Activated naive CD4-positive, alpha-beta T cell treated with anti-CD3 and anti-CD28 coated beads, Interleukin-2, amount 10 ng/mL, durations not matched to agents 7 days and 5 days (primary cell): Measurements from ENCODE around the gene LARGE1.

Experiments used
- CTCF ChIA-PET: fragments of 350-600 bp; sonication (Branson Sonifier 250); formaldehyde crosslinking; loops from one replicate; lab custom pipeline; 2021; ENCODE audit warnings: antibody characterized with exemption; lab: Charles Lee
- DNase-seq: peaks from one replicate; pipeline ENCODE4 v3.0.0-alpha.2; 2020
- H3K27ac Mint-ChIP-seq: one replicate; pipeline ENCODE4 v1.8.0; 2021; ENCODE audit warnings: mild to moderate bottlenecking, moderate library complexity, mixed read lengths
- H3K27me3 Mint-ChIP-seq: one replicate; pipeline ENCODE4 v1.8.0; 2021; ENCODE audit warnings: mild to moderate bottlenecking, mixed read lengths
- H3K36me3 Mint-ChIP-seq: one replicate; pipeline ENCODE4 v1.8.0; 2021; ENCODE audit warnings: mixed read lengths
- H3K4me1 Mint-ChIP-seq: one replicate; pipeline ENCODE4 v1.8.0; 2021; ENCODE audit warnings: mixed read lengths
- H3K4me3 Mint-ChIP-seq: one replicate; pipeline ENCODE4 v1.8.0; 2021; ENCODE audit warnings: mild to moderate bottlenecking, moderate library complexity, mixed read lengths
- H3K9me3 Mint-ChIP-seq: one replicate; pipeline ENCODE4 v1.8.0; 2021; ENCODE audit warnings: mixed read lengths

The LARGE1 gene

DNA sequence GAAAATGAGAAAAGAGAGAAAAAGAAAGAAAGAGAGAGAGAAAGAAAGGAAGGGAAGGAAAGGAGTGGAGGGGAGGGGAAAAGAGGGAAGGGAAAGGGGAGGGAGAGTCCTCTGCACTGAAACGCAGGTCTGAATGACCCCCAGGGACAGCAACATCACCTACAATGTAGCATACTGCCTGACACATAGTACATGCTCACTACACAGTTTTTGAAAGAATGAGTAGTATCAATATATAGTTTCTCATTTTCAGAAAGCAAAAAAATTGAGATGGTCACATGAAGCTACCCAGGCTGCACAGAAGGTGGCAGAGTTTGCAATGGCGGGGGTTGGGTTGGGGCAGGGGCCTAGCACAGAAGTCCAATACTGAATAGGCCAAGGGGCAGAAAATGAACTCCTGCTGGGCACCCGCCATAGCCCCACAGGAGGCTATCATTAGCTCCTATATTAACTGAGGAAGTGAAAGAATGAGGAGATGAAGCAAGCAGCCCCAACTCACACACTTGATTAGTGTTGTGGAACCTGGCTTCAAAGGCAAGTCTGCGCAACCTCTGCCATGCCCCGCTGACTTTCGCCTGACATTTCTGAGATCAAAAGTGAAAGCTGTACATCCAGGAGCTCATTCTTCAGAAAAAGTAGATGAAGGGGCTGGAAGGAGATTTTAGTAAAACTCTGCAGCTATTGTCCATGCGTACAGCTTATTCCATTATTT is 620.9 kb downstream of the LARGE1 start:
- Mint-ChIP-seq H3K27me3 (no peaks in the 10 kb centered on the region), H3K27ac (no peak overlapping the region), H3K4me1 (no peaks in the 10 kb centered on the region), H3K4me3 (no peak overlapping the region), H3K36me3 (no peaks in the 10 kb centered on the region), H3K9me3 (no peaks in the 10 kb centered on the region)
- CTCF ChIA-PET, result interaction anchor here (0.8 kb wide), 1 partner anchor 9 kb away, joined by 3 read pairs; no protein-coding TSS in a partner anchor
- no peak for DNase-seq

GRCh38 chr22:33296941-33297340 is 623.3 kb downstream of the LARGE1 start:
- Mint-ChIP-seq H3K4me1 (no peaks in the 10 kb centered on the region), H3K27me3 (no peaks in the 10 kb centered on the region), H3K36me3 (no peaks in the 10 kb centered on the region), H3K9me3 (no peaks in the 10 kb centered on the region), H3K27ac (no peak overlapping the region), H3K4me3 (no peak overlapping the region)
- CTCF ChIA-PET, result no interaction called here
- no peak for DNase-seq

DNA sequence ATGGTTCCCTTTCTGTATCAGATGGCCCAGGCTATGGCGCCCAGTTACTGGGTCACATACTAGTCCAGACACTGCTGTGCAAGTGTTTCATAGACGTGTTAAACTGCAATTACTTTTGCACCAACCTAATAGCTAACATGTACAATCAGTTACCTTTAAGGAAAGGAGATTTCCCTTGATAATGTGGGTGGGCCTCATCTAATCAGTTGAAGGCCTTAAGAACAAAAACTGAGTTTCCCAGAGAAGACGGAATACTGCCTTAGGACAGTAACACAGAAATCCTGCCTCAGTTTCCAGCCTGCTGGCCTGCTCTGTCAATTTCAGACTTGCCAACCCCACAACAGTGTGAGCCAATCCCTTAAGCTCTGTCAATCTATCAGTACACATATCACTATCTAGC is 632.2 kb downstream of the LARGE1 start:
- Mint-ChIP-seq H3K36me3 (no peaks in the 10 kb centered on the region), H3K27me3 (no peaks in the 10 kb centered on the region), H3K4me3 (no peak overlapping the region), H3K4me1 (no peaks in the 10 kb centered on the region), H3K27ac (no peak overlapping the region), H3K9me3 (peaks cover 5% of the 10 kb centered on the region)
- no peak for DNase-seq
- CTCF ChIA-PET, result no interaction called here

GRCh38 chr22:33275073-33275443 is 645.2 kb downstream of the LARGE1 start:
- H3K9me3 Mint-ChIP-seq, result no peaks in the 10 kb centered on the region
- H3K27ac Mint-ChIP-seq, result no peak overlapping the region
- CTCF ChIA-PET, result no interaction called here
- no peak for DNase-seq
- no peak overlapping the region for H3K4me3 Mint-ChIP-seq
- no peaks in the 10 kb centered on the region for H3K4me1 Mint-ChIP-seq
- H3K36me3 Mint-ChIP-seq, result no peaks in the 10 kb centered on the region
- H3K27me3 Mint-ChIP-seq, result no peaks in the 10 kb centered on the region

DNA sequence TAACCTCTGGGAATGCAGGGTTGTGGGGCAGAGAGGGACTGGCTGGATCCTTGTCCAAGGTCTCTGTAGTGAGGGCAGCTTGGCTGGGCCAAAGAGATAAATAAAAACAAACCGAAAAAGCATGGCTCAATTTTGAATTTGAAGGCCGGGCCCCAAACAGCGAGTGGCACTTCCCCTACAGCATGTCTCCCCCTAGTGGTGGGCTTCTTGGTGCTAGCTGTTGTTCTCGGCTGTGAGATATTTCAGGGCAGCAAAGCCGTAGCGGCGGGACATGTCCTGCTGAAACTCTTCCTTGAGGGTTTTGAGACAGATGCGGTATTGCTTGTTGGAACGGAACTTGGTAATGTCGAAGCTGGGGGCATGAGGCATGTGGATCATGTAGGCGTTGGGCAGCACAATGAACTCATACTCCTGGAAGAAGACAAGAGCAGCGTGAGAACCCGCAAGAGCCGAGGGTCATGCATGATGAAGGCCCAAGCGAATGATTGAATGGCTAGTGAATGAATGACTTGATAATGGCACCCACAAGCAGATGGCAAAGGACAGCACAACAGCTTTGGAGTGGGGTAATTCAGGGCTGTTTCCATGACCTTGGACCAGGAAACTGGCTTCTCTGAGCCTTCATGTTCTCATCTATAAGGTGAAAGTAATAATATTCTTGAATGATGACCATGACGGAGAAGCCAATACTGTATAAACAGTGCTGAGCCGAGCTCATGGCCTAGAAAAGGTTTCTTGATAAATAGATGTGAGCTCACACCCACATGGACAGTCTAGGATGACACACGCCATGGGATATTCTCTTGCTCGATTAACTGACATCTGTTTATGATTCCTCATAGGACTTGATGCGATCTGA is 645.8 kb downstream of the LARGE1 start:
- DNase-seq, result no peak
- CTCF ChIA-PET, result interaction anchor here (0.8 kb wide), 1 partner anchor 256 kb away, joined by 3 read pairs; no protein-coding TSS in a partner anchor
- H3K27me3 Mint-ChIP-seq, result no peaks in the 10 kb centered on the region
- no peaks in the 10 kb centered on the region for H3K9me3 Mint-ChIP-seq
- H3K36me3 Mint-ChIP-seq, result no peaks in the 10 kb centered on the region
- no peaks in the 10 kb centered on the region for H3K4me1 Mint-ChIP-seq
- no peak overlapping the region for H3K4me3 Mint-ChIP-seq
- no peak overlapping the region for H3K27ac Mint-ChIP-seq

DNA sequence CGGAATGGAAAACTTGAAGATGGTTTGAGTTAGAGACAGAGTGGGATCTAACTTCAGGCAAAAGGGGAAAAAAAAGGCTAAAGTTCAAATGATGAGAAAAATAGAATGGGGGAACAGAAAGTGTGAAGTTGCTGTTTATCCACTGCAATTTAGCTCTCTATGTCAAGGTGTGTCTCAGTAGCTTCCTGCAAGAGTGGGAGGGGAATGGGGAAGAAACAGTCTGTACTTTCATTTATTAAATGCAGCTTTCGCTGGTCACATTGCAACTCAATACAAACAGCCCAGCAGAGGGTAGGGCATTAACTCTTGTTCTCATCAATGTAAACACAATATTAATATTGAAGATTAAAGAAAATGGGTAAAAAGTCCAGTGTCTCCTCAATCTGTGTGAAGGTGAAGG is 647.4 kb downstream of the LARGE1 start:
- CTCF ChIA-PET, result no interaction called here
- no peaks in the 10 kb centered on the region for H3K36me3 Mint-ChIP-seq
- no peaks in the 10 kb centered on the region for H3K4me1 Mint-ChIP-seq
- DNase-seq, result no peak
- H3K4me3 Mint-ChIP-seq, result no peak overlapping the region
- no peaks in the 10 kb centered on the region for H3K27me3 Mint-ChIP-seq
- no peak overlapping the region for H3K27ac Mint-ChIP-seq
- no peaks in the 10 kb centered on the region for H3K9me3 Mint-ChIP-seq

- CTCF ChIA-PET, result no interaction called here
- peaks cover 2% of the 10 kb centered on the region for H3K9me3 Mint-ChIP-seq
- H3K4me3 Mint-ChIP-seq, result no peak overlapping the region
- no peak for DNase-seq
- H3K36me3 Mint-ChIP-seq, result no peaks in the 10 kb centered on the region
- H3K27ac Mint-ChIP-seq, result no peak overlapping the region
- no peaks in the 10 kb centered on the region for H3K4me1 Mint-ChIP-seq
- no peaks in the 10 kb centered on the region for H3K27me3 Mint-ChIP-seq
These were observed 648.1 kb downstream of the LARGE1 start for GRCh38 chr22:33272180-33272579.

GRCh38 chr22:33271390-33272161 is 648.7 kb downstream of the LARGE1 start:
- DNase-seq, result no peak
- CTCF ChIA-PET, result no interaction called here
- Mint-ChIP-seq H3K27ac (no peak overlapping the region), H3K4me1 (no peaks in the 10 kb centered on the region), H3K27me3 (no peaks in the 10 kb centered on the region), H3K36me3 (no peaks in the 10 kb centered on the region), H3K4me3 (no peak overlapping the region), H3K9me3 (peaks cover 2% of the 10 kb centered on the region)

DNA sequence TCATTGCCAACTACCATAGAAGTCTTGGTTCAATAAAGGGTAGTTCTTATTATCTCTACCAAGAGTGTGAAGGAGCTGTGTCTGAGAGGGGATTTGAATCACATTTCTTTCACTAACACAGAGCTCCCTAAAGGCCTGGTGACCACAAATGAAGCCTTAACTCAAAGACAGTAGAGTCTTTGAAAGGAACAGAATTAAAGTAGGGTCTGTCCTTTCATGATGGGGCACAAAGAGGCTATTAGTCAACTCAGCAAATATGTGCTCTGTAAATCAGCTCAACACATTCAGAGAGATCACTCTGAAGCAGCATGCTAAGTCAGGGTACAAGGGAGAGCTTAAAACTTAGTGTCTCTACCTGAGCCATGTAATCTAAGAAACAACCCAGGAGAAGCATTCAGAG is 649.7 kb downstream of the LARGE1 start:
- Mint-ChIP-seq H3K36me3 (no peaks in the 10 kb centered on the region), H3K27ac (no peak overlapping the region), H3K27me3 (no peaks in the 10 kb centered on the region), H3K9me3 (peaks cover 2% of the 10 kb centered on the region), H3K4me3 (no peak overlapping the region), H3K4me1 (no peaks in the 10 kb centered on the region)
- no peak for DNase-seq
- CTCF ChIA-PET, result no interaction called here

- peaks cover 2% of the 10 kb centered on the region for H3K9me3 Mint-ChIP-seq
- no peak overlapping the region for H3K4me3 Mint-ChIP-seq
- no peaks in the 10 kb centered on the region for H3K27me3 Mint-ChIP-seq
- H3K4me1 Mint-ChIP-seq, result no peaks in the 10 kb centered on the region
- DNase-seq, result no peak
- CTCF ChIA-PET, result no interaction called here
- no peak overlapping the region for H3K27ac Mint-ChIP-seq
- H3K36me3 Mint-ChIP-seq, result no peaks in the 10 kb centered on the region
These were observed 658.6 kb downstream of the LARGE1 start for GRCh38 chr22:33261699-33262098.

GRCh38 chr22:33260498-33260897 is 659.8 kb downstream of the LARGE1 start:
- H3K27ac Mint-ChIP-seq, result no peak overlapping the region
- no peak for DNase-seq
- CTCF ChIA-PET, result no interaction called here
- no peaks in the 10 kb centered on the region for H3K4me1 Mint-ChIP-seq
- no peaks in the 10 kb centered on the region for H3K27me3 Mint-ChIP-seq
- no peaks in the 10 kb centered on the region for H3K36me3 Mint-ChIP-seq
- no peak overlapping the region for H3K4me3 Mint-ChIP-seq
- H3K9me3 Mint-ChIP-seq, result peaks cover 2% of the 10 kb centered on the region

- Mint-ChIP-seq H3K27me3 (no peaks in the 10 kb centered on the region), H3K9me3 (no peaks in the 10 kb centered on the region), H3K4me3 (no peak overlapping the region), H3K27ac (no peak overlapping the region), H3K36me3 (no peaks in the 10 kb centered on the region), H3K4me1 (no peaks in the 10 kb centered on the region)
- no peak for DNase-seq
- CTCF ChIA-PET, result no interaction called here
These were observed 664.5 kb downstream of the LARGE1 start for GRCh38 chr22:33255791-33256190.

- no peaks in the 10 kb centered on the region for H3K4me1 Mint-ChIP-seq
- CTCF ChIA-PET, result no interaction called here
- peaks cover 2% of the 10 kb centered on the region for H3K9me3 Mint-ChIP-seq
- H3K36me3 Mint-ChIP-seq, result no peaks in the 10 kb centered on the region
- DNase-seq, result no peak
- H3K27me3 Mint-ChIP-seq, result no peaks in the 10 kb centered on the region
- no peak overlapping the region for H3K4me3 Mint-ChIP-seq
- no peak overlapping the region for H3K27ac Mint-ChIP-seq
These were observed 671.3 kb downstream of the LARGE1 start for GRCh38 chr22:33248948-33249347.

- H3K9me3 Mint-ChIP-seq, result peaks cover 2% of the 10 kb centered on the region
- H3K27me3 Mint-ChIP-seq, result no peaks in the 10 kb centered on the region
- H3K27ac Mint-ChIP-seq, result no peak overlapping the region
- no peaks in the 10 kb centered on the region for H3K4me1 Mint-ChIP-seq
- H3K36me3 Mint-ChIP-seq, result no peaks in the 10 kb centered on the region
- H3K4me3 Mint-ChIP-seq, result no peak overlapping the region
- CTCF ChIA-PET, result no interaction called here
- no peak for DNase-seq
These were observed 672.5 kb downstream of the LARGE1 start for GRCh38 chr22:33247758-33248157.
